Neural cell (in vitro differentiated cells): ENCODE data around the gene TMEM135. TPM values are rescaled to one million over a fixed set of nuclear protein-coding genes. Genes with fewer than 3 reads are reported as not detected.

Experiments
- H2AFZ ChIP-seq: fragments of 200-600, 300-800 bp; sonication (generic), shearing (Covaris generic); 2 replicates; pipeline ENCODE4 v1.6.0; 2014; ENCODE audit warnings: low read depth, mild to moderate bottlenecking, antibody characterized with exemption, low read length, moderate library complexity
- H3F3A ChIP-seq: fragments of 200-600 bp; shearing (Covaris generic); 2 replicates; pipeline ENCODE4 v1.6.1; 2016; ENCODE audit warnings: mild to moderate bottlenecking, moderate library complexity, mixed read lengths, antibody characterized with exemption, low read length; ENCODE audit not compliant: insufficient read depth, poor library complexity, severe bottlenecking
- H3K27ac ChIP-seq: fragments of 200-600, 300-800 bp; sonication (generic), shearing (Covaris generic); 2 replicates; pipeline ENCODE4 v1.5.1; 2014; ENCODE audit warnings: mild to moderate bottlenecking, low read length, moderate library complexity
- H3K27me3 ChIP-seq: fragments of 300-800, 200-600 bp; sonication (generic), shearing (Covaris generic); 2 replicates; pipeline ENCODE4 v1.6.0; 2014; ENCODE audit warnings: mild to moderate bottlenecking, low read depth, low read length, moderate library complexity; ENCODE audit not compliant: insufficient read depth
- H3K36me3 ChIP-seq: fragments of 300-800, 200-600 bp; sonication (generic), shearing (Covaris generic); 2 replicates; pipeline ENCODE4 v1.5.1; 2014; ENCODE audit warnings: mild to moderate bottlenecking, antibody characterized with exemption, low read length, moderate library complexity; ENCODE audit not compliant: insufficient read depth
- H3K4me2 ChIP-seq: fragments of 300-800, 200-600 bp; sonication (generic), shearing (Covaris generic); 2 replicates; pipeline ENCODE4 v1.6.0; 2014; ENCODE audit warnings: mild to moderate bottlenecking, low read length
- H3K4me3 ChIP-seq: fragments of 300-800, 200-600 bp; sonication (generic), shearing (Covaris generic); 2 replicates; pipeline ENCODE4 v1.5.1; 2014; ENCODE audit warnings: mild to moderate bottlenecking, low read length, moderate library complexity
- H3K79me2 ChIP-seq: fragments of 200-600 bp; shearing (Covaris generic); replicated peaks from 2 replicates; pipeline ENCODE4 v1.6.0; 2014; ENCODE audit warnings: mild to moderate bottlenecking, low read length, moderate library complexity; ENCODE audit not compliant: insufficient read depth
- H3K9ac ChIP-seq: fragments of 300-800, 200-600 bp; sonication (generic), shearing (Covaris generic); 2 replicates; pipeline ENCODE4 v1.6.1; 2016; ENCODE audit warnings: mild to moderate bottlenecking, low read length, mixed read lengths
- H3K9me2 ChIP-seq: fragments of 200-600 bp; shearing (Covaris generic); 2 replicates; pipeline ENCODE4 v1.6.1; 2016; ENCODE audit warnings: mild to moderate bottlenecking, low read length, mixed read lengths; ENCODE audit not compliant: insufficient read depth
- H3K9me3 ChIP-seq: fragments of 200-600, 300-800 bp; sonication (generic), shearing (Covaris generic); 2 replicates; pipeline ENCODE4 v1.6.1; 2016; ENCODE audit warnings: mild to moderate bottlenecking, mixed run types, low read length, moderate library complexity, mixed read lengths
- H4K20me1 ChIP-seq: fragments of 200-600 bp; shearing (Covaris generic); 2 replicates; pipeline ENCODE4 v1.6.1; 2016; ENCODE audit warnings: mild to moderate bottlenecking, mixed run types; ENCODE audit not compliant: insufficient read depth
- EP300 ChIP-seq: fragments of 450-650 bp; conservative IDR thresholded peaks from 2 replicates; pipeline ENCODE4 v1.6.1; 2014; ENCODE audit warnings: antibody characterized with exemption, mild to moderate bottlenecking, moderate library complexity; ENCODE audit not compliant: poor library complexity, severe bottlenecking
- EZH2 ChIP-seq: fragments of 200-600, 300-800 bp; shearing (Covaris generic), sonication (generic); IDR thresholded peaks from 2 replicates; pipeline ENCODE4 v1.6.1; 2014; ENCODE audit warnings: antibody characterized with exemption, low read length, borderline replicate concordance, mild to moderate bottlenecking; ENCODE audit not compliant: insufficient read depth, poor library complexity, severe bottlenecking
- MXI1 ChIP-seq: fragments of 450-650 bp; conservative IDR thresholded peaks from 2 replicates; pipeline ENCODE4 v1.6.1; 2014; ENCODE audit warnings: antibody characterized with exemption, mild to moderate bottlenecking; ENCODE audit not compliant: poor library complexity, severe bottlenecking
- POLR2AphosphoS5 ChIP-seq: IDR thresholded peaks from 2 replicates; pipeline ENCODE4 v1.6.1; 2012
- RAD21 ChIP-seq: fragments of 450-650 bp; conservative IDR thresholded peaks from 2 replicates; pipeline ENCODE4 v1.6.1; 2014; ENCODE audit warnings: antibody characterized with exemption, mild to moderate bottlenecking, moderate library complexity
- SMC3 ChIP-seq: fragments of 450-650 bp; conservative IDR thresholded peaks from 2 replicates; pipeline ENCODE4 v1.6.1; 2014; ENCODE audit warnings: antibody characterized with exemption, mild to moderate bottlenecking, moderate library complexity; ENCODE audit not compliant: poor library complexity
- TAF1 ChIP-seq: IDR thresholded peaks from 2 replicates; pipeline ENCODE4 v1.6.1; 2012; ENCODE audit warnings: low read depth
- polyA plus RNA-seq: library from polyadenylated mRNA; depleted of rRNA; stranded (reverse); fragments of >200 nt; gene quantifications from 2 replicates; pipeline ENCODE4 v1.2.3, GENCODE V29; 2014
- TF ChIP-seq, protein P1 (sequence below): fragments of 450-650 bp; IDR thresholded peaks from 2 replicates; pipeline ENCODE4 v1.5.1; 2014; ENCODE audit warnings: antibody characterized with exemption, mild to moderate bottlenecking, moderate library complexity; ENCODE audit not compliant: poor library complexity, severe bottlenecking
- TF ChIP-seq, protein P2 (sequence below): IDR thresholded peaks from 2 replicates; pipeline ENCODE4 v1.6.1; 2012; ENCODE audit warnings: borderline replicate concordance

The TMEM135 gene
- polyA plus RNA-seq, 1 donor from 2014 or later = 15.6 TPM

DNA sequence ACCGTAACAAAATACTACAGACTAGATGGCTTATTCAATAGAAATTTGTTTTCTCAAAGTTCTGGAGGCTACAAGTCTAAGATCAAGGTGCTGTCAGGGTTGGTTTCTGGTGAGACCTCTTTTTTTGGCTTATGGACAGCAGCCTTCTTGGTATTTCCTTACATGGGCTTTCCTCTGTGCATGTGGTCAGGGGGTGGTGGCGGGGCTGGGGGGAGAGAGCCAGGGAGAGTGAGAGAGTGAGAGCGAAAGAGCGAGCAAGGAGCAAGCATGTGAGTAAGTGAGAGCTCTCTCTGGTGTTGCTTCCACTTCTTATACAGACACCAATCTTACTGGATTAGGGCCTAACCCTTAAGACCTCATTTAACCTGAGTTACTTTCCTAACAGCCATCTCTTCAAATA is 181.5 kb downstream of the TMEM135 start:
- TF ChIP-seq TAF1 (no peak), RAD21 (no peak), POLR2AphosphoS5 (no peak), EZH2 (no peak), EP300 (no peak), SMC3 (no peak), MXI1 (no peak)
- TF ChIP-seq, protein P1, sequence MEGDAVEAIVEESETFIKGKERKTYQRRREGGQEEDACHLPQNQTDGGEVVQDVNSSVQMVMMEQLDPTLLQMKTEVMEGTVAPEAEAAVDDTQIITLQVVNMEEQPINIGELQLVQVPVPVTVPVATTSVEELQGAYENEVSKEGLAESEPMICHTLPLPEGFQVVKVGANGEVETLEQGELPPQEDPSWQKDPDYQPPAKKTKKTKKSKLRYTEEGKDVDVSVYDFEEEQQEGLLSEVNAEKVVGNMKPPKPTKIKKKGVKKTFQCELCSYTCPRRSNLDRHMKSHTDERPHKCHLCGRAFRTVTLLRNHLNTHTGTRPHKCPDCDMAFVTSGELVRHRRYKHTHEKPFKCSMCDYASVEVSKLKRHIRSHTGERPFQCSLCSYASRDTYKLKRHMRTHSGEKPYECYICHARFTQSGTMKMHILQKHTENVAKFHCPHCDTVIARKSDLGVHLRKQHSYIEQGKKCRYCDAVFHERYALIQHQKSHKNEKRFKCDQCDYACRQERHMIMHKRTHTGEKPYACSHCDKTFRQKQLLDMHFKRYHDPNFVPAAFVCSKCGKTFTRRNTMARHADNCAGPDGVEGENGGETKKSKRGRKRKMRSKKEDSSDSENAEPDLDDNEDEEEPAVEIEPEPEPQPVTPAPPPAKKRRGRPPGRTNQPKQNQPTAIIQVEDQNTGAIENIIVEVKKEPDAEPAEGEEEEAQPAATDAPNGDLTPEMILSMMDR = no peak
- TF ChIP-seq, protein P2, sequence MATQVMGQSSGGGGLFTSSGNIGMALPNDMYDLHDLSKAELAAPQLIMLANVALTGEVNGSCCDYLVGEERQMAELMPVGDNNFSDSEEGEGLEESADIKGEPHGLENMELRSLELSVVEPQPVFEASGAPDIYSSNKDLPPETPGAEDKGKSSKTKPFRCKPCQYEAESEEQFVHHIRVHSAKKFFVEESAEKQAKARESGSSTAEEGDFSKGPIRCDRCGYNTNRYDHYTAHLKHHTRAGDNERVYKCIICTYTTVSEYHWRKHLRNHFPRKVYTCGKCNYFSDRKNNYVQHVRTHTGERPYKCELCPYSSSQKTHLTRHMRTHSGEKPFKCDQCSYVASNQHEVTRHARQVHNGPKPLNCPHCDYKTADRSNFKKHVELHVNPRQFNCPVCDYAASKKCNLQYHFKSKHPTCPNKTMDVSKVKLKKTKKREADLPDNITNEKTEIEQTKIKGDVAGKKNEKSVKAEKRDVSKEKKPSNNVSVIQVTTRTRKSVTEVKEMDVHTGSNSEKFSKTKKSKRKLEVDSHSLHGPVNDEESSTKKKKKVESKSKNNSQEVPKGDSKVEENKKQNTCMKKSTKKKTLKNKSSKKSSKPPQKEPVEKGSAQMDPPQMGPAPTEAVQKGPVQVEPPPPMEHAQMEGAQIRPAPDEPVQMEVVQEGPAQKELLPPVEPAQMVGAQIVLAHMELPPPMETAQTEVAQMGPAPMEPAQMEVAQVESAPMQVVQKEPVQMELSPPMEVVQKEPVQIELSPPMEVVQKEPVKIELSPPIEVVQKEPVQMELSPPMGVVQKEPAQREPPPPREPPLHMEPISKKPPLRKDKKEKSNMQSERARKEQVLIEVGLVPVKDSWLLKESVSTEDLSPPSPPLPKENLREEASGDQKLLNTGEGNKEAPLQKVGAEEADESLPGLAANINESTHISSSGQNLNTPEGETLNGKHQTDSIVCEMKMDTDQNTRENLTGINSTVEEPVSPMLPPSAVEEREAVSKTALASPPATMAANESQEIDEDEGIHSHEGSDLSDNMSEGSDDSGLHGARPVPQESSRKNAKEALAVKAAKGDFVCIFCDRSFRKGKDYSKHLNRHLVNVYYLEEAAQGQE = no peak
- H3K4me2 ChIP-seq = no peak overlapping the region
- no peak overlapping the region for H3K9ac ChIP-seq
- H3K9me2 ChIP-seq = no peaks in the 10 kb centered on the region
- H3K9me3 ChIP-seq = no peaks in the 10 kb centered on the region
- H2AFZ ChIP-seq = no peak overlapping the region
- no peaks in the 10 kb centered on the region for H4K20me1 ChIP-seq
- H3K36me3 ChIP-seq = no peaks in the 10 kb centered on the region
- H3F3A ChIP-seq = no peaks in the 10 kb centered on the region
- no peak overlapping the region for H3K4me3 ChIP-seq
- no peak overlapping the region for H3K27ac ChIP-seq
- no peaks in the 10 kb centered on the region for H3K79me2 ChIP-seq
- no peaks in the 10 kb centered on the region for H3K27me3 ChIP-seq

DNA sequence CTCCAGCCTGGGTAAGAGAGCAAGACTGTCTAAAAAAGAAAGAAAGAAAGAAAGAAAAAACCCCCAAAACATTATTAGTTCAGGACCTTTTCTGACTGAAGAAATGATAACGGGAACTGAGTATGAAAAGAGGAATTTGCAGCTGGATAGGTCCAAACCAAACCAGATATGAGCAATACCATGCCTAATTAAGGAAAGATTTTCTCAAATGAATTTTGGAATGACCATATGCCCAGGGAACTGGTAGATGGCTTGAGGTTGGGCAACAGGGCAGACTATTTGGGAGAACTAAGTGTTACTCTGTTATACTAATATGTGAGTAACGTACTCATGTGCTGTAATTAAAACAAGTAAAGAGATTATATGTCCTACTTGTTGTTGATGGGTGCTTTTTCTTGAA is 186.1 kb downstream of the TMEM135 start:
- H3K9me3 ChIP-seq = no peaks in the 10 kb centered on the region
- H2AFZ ChIP-seq = no peak overlapping the region
- H3K9ac ChIP-seq = no peak overlapping the region
- no peaks in the 10 kb centered on the region for H3F3A ChIP-seq
- H3K4me3 ChIP-seq = no peak overlapping the region
- no peaks in the 10 kb centered on the region for H4K20me1 ChIP-seq
- TF ChIP-seq MXI1 (no peak), RAD21 (no peak), POLR2AphosphoS5 (no peak), SMC3 (no peak), EZH2 (no peak), EP300 (no peak), TAF1 (no peak)
- TF ChIP-seq, protein P1 = no peak
- TF ChIP-seq, protein P2 = no peak
- no peaks in the 10 kb centered on the region for H3K27me3 ChIP-seq
- no peak overlapping the region for H3K4me2 ChIP-seq
- no peaks in the 10 kb centered on the region for H3K9me2 ChIP-seq
- H3K36me3 ChIP-seq = no peaks in the 10 kb centered on the region
- H3K79me2 ChIP-seq = no peaks in the 10 kb centered on the region
- no peak overlapping the region for H3K27ac ChIP-seq
